ENCODE measurements around the gene SSBP3.

SSBP3 gene

DNA sequence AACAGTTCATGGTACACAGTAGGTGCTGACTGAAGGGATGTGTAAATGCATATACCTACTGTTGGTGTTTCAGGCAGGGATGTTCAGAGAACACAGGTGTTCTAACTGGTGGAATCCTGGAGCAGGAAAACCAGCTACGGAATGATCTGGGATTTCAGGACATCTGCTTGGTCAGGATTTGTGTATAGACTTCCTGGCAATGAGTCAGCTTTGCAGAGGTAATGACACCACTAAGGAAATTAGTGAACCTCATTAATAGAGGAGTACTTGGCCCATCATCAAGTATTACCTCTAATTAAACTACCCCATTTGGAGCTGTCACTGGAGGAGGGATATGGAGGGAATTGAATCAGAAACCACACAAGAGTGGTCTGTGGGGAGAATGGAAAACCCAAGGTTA is 198.9 kb downstream of the SSBP3 start:
- no peak for DNase-seq

DNA sequence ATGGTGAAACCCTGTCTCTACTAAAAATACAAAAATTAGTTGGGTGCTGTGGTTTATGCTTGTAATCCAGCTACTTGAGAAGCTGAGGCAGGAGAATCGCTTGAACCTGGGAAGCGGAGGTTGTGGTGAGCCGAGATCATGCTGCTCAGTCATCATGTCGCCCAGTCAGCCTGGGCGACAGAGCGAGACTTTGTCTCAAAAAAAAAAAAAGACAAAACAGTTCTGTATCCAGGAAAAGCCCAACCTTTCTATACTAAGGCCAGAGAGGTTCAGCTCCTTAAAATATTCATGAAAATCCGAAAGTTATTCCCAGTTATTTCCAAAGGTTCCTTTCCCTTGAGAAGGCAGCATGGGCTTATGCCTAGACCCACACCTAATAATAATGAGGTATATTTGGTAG is 202.0 kb downstream of the SSBP3 start:
- DNase-seq: no peak

DNA sequence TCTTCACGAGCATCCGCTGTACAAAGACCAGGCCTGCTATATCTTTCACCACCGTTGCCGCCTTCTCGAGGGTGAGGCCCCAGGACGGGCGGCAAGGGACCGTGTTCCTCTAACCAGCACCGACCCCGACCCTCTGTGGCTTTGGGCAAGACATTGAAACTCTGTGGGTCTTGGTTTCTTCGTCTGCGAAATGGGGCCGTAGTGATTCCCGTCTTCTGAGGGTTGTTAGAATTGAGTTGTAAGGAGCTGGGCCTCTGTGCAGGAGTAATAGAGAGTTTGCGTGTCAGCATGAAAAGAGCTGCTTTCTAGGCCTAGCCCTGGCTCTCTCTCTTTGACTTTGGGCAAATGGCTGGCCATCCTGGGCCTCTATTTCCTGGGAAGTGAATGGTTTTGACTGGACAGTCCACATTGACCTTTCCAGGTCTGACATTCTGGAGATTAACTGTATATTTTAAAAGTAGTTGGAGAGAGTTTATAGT is 205.6 kb downstream of the SSBP3 start:
- peak; percentile 16 for DNase-seq

DNA sequence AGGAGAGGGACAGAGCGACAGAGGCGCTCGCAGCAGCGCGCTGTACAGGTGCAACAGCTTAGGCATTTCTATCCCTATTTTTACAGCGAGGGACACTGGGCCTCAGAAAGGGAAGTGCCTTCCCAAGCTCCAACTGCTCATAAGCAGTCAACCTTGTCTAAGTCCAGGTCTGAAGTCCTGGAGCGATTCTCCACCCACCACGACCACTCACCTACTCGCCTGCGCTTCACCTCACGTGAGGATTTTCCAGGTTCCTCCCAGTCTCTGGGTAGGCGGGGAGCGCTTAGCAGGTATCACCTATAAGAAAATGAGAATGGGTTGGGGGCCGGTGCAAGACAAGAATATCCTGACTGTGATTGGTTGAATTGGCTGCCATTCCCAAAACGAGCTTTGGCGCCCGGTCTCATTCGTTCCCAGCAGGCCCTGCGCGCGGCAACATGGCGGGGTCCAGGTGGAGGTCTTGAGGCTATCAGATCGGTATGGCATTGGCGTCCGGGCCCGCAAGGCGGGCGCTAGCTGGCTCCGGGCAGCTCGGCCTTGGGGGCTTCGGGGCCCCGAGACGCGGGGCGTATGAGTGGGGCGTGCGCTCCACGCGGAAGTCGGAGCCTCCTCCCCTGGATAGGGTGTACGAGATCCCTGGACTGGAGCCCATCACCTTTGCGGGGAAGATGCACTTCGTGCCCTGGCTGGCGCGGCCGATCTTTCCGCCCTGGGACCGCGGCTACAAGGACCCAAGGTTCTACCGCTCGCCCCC is 206.3 kb downstream of the SSBP3 start, which contains the start of the genes CYB5RL and MRPL37:
CYB5RL (minus strand) TSS at position 266 of the 754 bp plus-strand sequence. CDS start 4,414 bp downstream, outside the sequence.
MRPL37 (plus strand) TSS at position 403 of the 754 bp plus-strand sequence; CDS start at position 480, 77 bp downstream.
- DNase-seq: peak; percentile 98

DNA sequence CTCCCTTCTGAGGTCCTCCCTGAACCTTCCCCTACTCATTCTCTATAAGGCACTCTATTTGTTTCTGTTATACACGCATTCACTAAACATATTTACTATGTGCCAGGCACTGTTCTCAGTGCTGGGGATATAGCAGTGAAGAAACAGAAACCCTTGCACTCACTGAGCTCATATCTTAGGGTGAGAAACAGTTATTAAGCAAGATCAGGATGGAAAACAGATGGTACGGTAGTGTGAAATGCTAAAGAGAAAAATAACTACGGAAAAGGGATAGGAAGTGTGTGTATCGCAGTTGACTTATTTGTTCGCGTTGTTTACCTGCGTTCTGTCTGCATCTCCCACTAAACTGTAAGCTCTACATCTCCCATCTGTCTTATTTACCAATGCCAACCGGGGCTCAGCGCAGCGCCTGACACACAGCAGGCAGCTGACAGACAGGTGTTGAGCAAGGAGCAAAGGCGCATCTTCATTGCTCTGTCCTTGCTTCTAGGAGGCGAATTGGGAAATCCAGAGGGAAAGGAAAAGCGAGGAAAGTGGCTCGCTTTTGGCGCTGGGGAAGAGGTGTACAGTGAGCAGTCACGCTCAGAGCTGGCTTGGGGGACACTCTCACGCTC is 206.9 kb downstream of the SSBP3 start:
- peak; percentile 61 for DNase-seq

DNA sequence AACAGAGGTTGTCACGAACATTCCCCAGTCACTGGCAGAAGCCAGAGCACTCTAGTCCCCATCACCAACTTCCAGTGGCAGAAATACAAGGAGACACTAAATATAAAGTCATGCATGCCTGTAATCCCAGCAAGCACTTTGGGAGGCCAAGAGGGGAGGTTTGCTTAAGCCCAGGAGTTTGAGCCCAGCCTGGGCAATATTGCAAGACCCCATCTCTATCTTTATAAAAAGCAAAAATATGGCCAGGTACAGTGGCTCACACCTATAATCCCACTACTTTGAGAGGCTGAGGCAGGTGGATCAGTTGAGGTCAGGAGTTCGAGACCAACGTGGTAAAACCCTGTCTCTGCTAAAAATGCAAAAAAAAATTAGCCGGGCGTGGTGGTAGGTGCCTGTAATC is 212.7 kb downstream of the SSBP3 start:
- DNase-seq: no peak

DNA sequence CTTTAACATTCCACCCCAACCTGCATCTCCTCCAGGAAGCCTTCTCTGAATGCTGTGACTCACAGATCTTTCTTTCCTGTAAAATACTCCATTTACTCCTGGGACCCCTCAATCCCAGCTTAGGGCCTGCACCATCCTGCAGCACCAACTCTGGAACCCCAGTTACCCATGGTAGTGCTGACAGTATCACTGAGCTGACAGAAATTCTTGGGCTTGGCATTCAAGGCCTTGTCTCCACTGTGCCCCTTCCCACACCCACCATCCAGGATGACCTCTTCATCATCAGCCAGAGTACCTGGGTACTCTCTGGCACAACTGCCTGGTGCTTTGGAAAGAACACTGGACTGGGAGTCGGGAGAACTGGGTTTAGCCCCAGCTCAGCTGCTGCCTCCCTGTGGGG is 214.7 kb downstream of the SSBP3 start:
- DNase-seq: no peak

DNA sequence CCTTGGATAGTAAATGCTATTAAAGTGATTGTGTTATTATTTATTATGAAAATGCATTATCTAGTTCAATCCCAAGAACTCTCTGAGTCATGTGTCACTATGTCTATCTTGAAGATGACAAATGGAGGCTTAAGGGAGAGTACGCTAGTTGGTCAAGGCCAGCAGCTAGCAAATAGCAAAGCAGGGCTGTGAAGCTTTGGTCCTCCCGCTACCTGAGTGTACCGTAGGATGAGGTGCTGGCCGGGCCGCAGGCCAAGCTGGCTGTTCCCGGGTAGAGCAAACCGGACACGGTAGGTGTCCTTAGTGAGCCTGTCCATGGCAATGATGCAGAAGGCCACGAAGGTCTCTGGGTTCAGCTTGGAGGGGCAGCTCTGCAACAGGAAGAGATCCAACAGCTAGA is 215.7 kb downstream of the SSBP3 start:
- DNase-seq: no peak

DNA sequence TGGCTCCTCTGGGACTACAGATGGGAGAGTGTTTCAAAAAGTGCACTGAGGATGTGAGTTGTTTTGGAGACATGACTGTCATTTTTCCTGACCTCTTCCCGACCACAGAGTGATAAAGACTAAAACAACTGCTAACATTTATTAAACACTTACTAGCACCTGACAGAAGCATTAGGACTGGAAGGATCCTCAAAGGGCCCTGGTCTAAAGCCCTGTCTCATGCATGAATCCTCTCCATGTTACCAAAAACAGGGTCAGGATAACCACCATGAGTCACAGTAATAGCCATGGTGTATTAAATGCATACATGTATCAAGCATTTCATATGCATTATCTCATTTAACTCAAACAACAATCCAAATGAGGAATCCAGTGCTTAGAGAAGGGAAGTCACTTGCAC is 217.9 kb downstream of the SSBP3 start:
- DNase-seq: no peak

DNA sequence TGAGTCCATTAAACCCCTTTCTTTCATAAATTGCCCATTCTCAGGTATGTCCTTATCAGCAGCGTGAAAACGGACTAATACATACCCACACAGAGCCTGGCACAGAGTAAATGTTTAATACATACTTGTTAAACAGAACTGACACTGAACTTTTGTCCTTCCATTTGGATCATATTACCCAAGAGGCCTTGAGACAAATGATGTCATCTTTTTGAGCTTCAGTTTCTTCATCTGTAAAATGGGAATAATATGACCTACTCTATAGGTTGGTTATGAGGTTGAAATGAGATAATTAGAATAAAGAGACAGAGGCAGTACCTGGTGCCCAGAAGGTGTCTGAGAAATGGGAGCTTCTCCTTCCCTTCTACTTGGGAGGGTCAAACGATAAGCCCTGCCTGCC is 220.1 kb downstream of the SSBP3 start:
- DNase-seq: no peak

DNA sequence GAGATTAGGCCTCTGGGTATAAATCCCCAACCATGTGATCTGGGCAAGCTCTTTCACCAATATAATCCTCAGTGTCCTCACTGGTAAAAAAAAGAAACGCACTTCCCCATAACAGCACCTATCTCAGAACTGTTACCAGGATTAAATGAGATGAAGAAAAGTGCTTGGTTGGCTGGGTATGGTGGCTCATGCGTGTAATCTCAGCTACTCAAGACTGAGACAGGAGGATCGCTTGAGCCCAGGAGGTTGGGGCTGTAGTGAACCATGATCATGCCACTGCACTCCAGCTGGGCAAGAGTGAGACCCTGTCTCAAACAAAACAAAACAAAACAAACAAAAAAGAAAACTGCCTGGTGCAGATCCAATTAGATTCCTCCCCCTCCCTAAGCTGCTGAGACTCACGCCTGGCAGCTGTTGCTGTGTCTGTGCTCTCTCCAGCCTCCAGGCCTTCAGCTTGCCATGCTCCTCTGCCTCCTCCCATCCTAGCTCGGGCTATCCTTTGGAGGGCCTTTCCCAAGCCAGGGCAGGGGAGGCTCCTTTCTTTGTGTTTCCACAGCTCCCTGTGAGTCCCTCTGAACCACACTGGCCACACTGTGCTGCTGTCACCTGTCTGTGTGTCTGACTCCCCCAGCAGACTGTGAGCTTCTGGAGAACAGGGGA is 225.4 kb downstream of the SSBP3 start:
- no peak for DNase-seq

DNA sequence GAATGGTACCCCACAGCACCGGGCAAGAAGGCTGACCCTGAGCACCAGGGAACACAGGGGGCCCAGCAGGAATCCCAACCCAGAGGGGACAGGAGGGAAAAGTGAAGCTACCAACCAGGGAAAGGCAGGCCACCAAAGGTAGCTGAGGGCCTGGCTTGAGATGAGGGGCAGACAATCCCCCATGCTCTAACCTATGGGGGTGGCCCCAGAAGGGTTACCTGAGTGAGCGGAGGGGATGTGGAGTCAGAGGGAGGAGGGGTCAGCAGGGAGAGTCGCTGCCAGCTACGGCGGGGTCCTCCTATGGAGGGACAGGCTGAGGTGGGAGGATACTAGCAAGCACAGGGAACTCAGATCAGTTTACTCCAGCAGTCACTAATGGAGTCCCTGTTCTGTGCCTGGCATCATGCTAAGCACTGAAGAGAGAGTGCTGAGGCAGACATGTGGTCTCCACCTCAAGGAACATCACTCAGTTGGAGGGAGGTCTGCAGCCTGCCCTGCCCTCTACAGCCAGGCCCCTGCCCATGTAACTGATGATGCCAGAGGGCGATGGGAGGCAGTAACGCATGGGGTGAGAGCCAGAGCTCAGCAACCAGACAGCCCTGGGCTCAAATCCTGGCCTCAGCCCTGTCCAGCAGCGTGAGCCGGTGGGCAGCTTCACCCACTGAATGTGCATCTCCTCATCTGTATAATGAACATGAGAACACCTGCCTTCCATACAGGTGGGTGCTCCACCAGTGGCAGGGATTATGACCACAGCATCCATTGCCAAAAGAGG is 227.7 kb downstream of the SSBP3 start:
- no peak for DNase-seq

DNA sequence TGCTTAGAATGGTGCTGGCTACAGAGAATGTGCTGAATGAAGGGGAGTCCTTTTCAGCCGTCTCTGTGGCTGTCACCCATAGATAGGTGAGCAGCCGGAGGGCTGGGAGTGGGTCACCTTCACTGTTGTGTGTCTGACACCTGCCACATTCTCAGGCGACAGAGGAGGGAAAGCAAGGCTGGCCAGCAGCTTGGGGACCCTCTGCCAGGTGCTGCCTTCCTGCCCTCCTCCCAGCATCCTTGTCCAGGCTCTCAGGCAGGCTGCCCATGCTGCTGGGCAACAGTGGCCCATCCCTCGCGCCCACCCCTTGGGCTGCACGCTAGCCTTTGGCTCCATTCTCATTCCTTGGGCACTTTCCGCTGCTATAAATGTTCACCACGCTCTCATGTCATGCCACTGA is 228.5 kb downstream of the SSBP3 start:
- no peak for DNase-seq

DNA sequence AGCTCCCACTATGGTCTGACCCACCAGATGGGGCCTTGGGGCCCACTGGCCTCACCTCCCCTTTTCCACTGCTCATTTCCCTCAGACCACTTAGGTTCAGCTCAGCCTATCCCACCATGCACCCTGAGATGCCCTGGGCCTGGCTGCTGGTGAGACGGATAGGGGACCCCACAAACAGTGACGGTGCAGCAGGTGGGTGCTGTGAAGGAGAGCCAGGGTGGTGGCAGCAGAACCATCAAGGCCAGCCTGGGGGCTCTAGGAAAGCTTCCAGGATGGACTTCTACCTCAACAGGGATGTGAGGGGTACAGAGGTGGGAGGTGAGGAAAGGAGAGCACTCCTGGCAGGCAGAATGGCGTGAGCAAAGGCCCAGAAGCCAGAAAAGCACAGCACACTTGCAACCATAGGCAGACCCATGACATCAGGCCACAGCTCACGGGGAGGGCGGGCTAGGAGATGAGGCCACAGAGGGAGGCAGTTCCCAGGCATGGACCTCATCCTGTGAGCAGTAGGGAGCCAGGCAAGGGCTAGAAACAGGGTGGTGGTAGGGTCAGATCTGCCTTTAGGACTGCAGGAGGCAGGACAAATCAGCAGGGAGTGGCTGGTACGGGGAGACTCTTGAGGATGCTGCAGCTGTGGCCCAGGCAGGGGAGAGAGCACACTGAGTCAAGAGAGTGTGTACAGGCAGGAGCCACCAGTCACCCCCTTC is 229.4 kb downstream of the SSBP3 start:
- no peak for DNase-seq

All from NCI-H510A treated with DMSO at 0.1 percent for 48 hours (cell line).